Measurements from ENCODE around the gene G3BP2.
A peak's percentile ranks its signal among the peaks of the same experiment; 100 is the strongest.
"Not testable (repeated sequence)": the region's sequence is repeated elsewhere in the genome, so short reads cannot be mapped to it uniquely, and the experiment has no call there.

The G3BP2 gene

GRCh38 chr4:75673027-75673958 is at the start of gene G3BP2:
Gene G3BP2, minus strand, starts transcription at chr4:75673411. Its CDS starts 11,386 bp downstream, at chr4:75662025.
- peak; percentile 90 for DNase-seq

GRCh38 chr4:75722417-75722816 is 49.2 kb upstream of the G3BP2 start:
- no peak for DNase-seq

- DNase-seq = no peak
Measured at GRCh38 chr4:75718529-75718928, 45.3 kb upstream of the G3BP2 start.

GRCh38 chr4:75717408-75717807 is 44.2 kb upstream of the G3BP2 start:
- no peak for DNase-seq

- not testable (repeated sequence) for DNase-seq
Measured at GRCh38 chr4:75716054-75716453, 42.8 kb upstream of the G3BP2 start.

GRCh38 chr4:75715105-75715799 is 42.0 kb upstream of the G3BP2 start:
- DNase-seq = no peak

- no peak for DNase-seq
Measured at GRCh38 chr4:75714704-75715103, 41.5 kb upstream of the G3BP2 start.

- no peak for DNase-seq
Measured at GRCh38 chr4:75714011-75714410, 40.8 kb upstream of the G3BP2 start.

GRCh38 chr4:75710246-75710645 is 37.0 kb upstream of the G3BP2 start:
- no peak for DNase-seq

GRCh38 chr4:75708218-75708691 is 35.0 kb upstream of the G3BP2 start:
- no peak for DNase-seq

- DNase-seq = no peak
Measured at GRCh38 chr4:75705198-75705977, 32.2 kb upstream of the G3BP2 start.

GRCh38 chr4:75702919-75703411 is 29.8 kb upstream of the G3BP2 start:
- DNase-seq = no peak

- no peak for DNase-seq
Measured at GRCh38 chr4:75699299-75699698, 26.1 kb upstream of the G3BP2 start.

- no peak for DNase-seq
Measured at GRCh38 chr4:75698963-75699228, 25.7 kb upstream of the G3BP2 start.

- no peak for DNase-seq
Measured at GRCh38 chr4:75698162-75698962, 25.2 kb upstream of the G3BP2 start.

GRCh38 chr4:75696581-75696980 is 23.4 kb upstream of the G3BP2 start:
- DNase-seq = no peak

- no peak for DNase-seq
Measured at GRCh38 chr4:75696071-75696470, 22.9 kb upstream of the G3BP2 start.

GRCh38 chr4:75692066-75692465 is 18.9 kb upstream of the G3BP2 start:
- not testable (repeated sequence) for DNase-seq

- not testable (repeated sequence) for DNase-seq
Measured at GRCh38 chr4:75687125-75687524, 13.9 kb upstream of the G3BP2 start.

- DNase-seq = no peak
Measured at GRCh38 chr4:75686346-75686745, 13.1 kb upstream of the G3BP2 start.

GRCh38 chr4:75685546-75686189 is 12.5 kb upstream of the G3BP2 start:
- no peak for DNase-seq
